Stimulated activated CD4-positive, alpha-beta T cell treated with anti-CD3 and anti-CD28 coated beads, TNF-alpha, amount 100 ng/mL, for 4 hours (primary cell): ENCODE measurements around the gene AGER.
A peak's percentile ranks its signal among the peaks of the same experiment; 100 is the strongest.
"Not testable (repeated sequence)": the region's sequence is repeated elsewhere in the genome, so short reads cannot be mapped to it uniquely, and the experiment has no call there.

ENCODE experiments used
- DNase-seq, 3 experiments: peaks; one replicate each; pipeline ENCODE4 v3.0.0-alpha.2; 2020; ENCODE audit warnings: low read depth in 3 of 3

The AGER gene

GRCh38 chr6:32186151-32186840, 2.2 kb upstream of the AGER start:
- DNase-seq = not testable (repeated sequence)

- peak in 1 of 3 experiments; percentile 46 for DNase-seq
These were observed 1.7 kb upstream of the AGER start for GRCh38 chr6:32185681-32186131.

- DNase-seq = no peak
These were observed 470 bp downstream of the AGER start for GRCh38 chr6:32183483-32184083.

GRCh38 chr6:32183030-32183429, 1.0 kb downstream of the AGER start:
- no peak for DNase-seq

- no peak for DNase-seq
These were observed 1.5 kb downstream of the AGER start for GRCh38 chr6:32182555-32182981.

GRCh38 chr6:32181915-32182529, 2.0 kb downstream of the AGER start:
- DNase-seq = no peak

GRCh38 chr6:32181148-32181702, 2.8 kb downstream of the AGER start:
- DNase-seq = no peak

- DNase-seq = no peak
These were observed 4.2 kb downstream of the AGER start for GRCh38 chr6:32179766-32180405.

GRCh38 chr6:32178547-32179440, 5.3 kb downstream of the AGER start:
- DNase-seq = no peak

- peak; percentile 68 to 92 (median 78) for DNase-seq
These were observed 6.1 kb downstream of the AGER start, which contains the start of gene RNF5 for GRCh38 chr6:32177788-32178546. TSS of gene RNF5 (plus strand) at chr6:32178405. CDS start at chr6:32178512, 107 bp downstream.

GRCh38 chr6:32177183-32177787, 6.8 kb downstream of the AGER start:
- no peak for DNase-seq

- DNase-seq = no peak
These were observed 7.4 kb downstream of the AGER start for GRCh38 chr6:32176476-32177182.

- peak; percentile 92 to 96 (median 96) for DNase-seq
These were observed 8.2 kb downstream of the AGER start, which contains the start of gene AGPAT1 for GRCh38 chr6:32175711-32176475. TSS of gene AGPAT1 (minus strand) at chr6:32176084. CDS start at chr6:32171496, 4,588 bp downstream.

GRCh38 chr6:32175322-32175710, 8.7 kb downstream of the AGER start:
- DNase-seq = no peak

GRCh38 chr6:32174416-32174815, 9.6 kb downstream of the AGER start:
- DNase-seq = no peak

- no peak for DNase-seq
These were observed 10.9 kb downstream of the AGER start for GRCh38 chr6:32173051-32173727.

GRCh38 chr6:32171234-32171633, 12.8 kb downstream of the AGER start:
- no peak for DNase-seq

- DNase-seq = no peak
These were observed 13.8 kb downstream of the AGER start for GRCh38 chr6:32170294-32170693.
